Measurements from ENCODE around the gene KCNQ1. TPM values are rescaled to one million over a fixed set of nuclear protein-coding genes. Genes with fewer than 3 reads are reported as not detected.

KCNQ1 gene
- total and polyA plus RNA-seq, 9 of the 15 experiments (the other 6 are each of a cell fraction or from before 2014, with no cell fraction given), result 0.44 TPM; not detected in 8

GRCh38 chr11:2699531-2700414, 255.0 kb downstream of the KCNQ1 start, which contains the start of gene KCNQ1OT1 (continued):
- TF ChIP-seq, protein P1, sequence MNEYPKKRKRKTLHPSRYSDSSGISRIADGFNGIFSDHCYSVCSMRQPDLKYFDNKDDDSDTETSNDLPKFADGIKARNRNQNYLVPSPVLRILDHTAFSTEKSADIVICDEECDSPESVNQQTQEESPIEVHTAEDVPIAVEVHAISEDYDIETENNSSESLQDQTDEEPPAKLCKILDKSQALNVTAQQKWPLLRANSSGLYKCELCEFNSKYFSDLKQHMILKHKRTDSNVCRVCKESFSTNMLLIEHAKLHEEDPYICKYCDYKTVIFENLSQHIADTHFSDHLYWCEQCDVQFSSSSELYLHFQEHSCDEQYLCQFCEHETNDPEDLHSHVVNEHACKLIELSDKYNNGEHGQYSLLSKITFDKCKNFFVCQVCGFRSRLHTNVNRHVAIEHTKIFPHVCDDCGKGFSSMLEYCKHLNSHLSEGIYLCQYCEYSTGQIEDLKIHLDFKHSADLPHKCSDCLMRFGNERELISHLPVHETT (CRISPR knock-in tag; conservative IDR thresholded peaks at IDR 0.05 in 1 of 2, IDR thresholded peaks at IDR 0.05 in 1 of 2), result 0 out of 4 replicates have a peak, but pooled peaks of 1 of the 2 experiments have one; percentile 9
- TF ChIP-seq EWSR1 (IDR thresholded peaks at IDR 0.05; ENCODE audit: borderline replicate concordance, low read depth, partially characterized antibody), result no peak
- no peak for TF ChIP-seq TEAD4 (IDR thresholded peaks at IDR 0.05; ENCODE audit: low read length)
- no peak for TF ChIP-seq TEAD4 (CRISPR knock-in tag; IDR thresholded peaks at IDR 0.05; ENCODE audit: borderline replicate concordance)
- TF ChIP-seq ELF1 (tag; IDR thresholded peaks at IDR 0.05), result no peak
- no peak for TF ChIP-seq MED1 (CRISPR knock-in tag; IDR thresholded peaks at IDR 0.05; ENCODE audit: borderline replicate concordance)
- TF ChIP-seq, protein P2, sequence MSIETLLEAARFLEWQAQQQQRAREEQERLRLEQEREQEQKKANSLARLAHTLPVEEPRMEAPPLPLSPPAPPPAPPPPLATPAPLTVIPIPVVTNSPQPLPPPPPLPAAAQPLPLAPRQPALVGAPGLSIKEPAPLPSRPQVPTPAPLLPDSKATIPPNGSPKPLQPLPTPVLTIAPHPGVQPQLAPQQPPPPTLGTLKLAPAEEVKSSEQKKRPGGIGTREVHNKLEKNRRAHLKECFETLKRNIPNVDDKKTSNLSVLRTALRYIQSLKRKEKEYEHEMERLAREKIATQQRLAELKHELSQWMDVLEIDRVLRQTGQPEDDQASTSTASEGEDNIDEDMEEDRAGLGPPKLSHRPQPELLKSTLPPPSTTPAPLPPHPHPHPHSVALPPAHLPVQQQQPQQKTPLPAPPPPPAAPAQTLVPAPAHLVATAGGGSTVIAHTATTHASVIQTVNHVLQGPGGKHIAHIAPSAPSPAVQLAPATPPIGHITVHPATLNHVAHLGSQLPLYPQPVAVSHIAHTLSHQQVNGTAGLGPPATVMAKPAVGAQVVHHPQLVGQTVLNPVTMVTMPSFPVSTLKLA (conservative IDR thresholded peaks at IDR 0.05), result peak; percentile 63 to 75
- 0 out of 2 replicates have a peak, but pooled peaks have one; percentile 27 for TF ChIP-seq SAFB (IDR thresholded peaks at IDR 0.05; ENCODE audit: borderline replicate concordance, low read depth, low read length)
- TF ChIP-seq, protein P3, sequence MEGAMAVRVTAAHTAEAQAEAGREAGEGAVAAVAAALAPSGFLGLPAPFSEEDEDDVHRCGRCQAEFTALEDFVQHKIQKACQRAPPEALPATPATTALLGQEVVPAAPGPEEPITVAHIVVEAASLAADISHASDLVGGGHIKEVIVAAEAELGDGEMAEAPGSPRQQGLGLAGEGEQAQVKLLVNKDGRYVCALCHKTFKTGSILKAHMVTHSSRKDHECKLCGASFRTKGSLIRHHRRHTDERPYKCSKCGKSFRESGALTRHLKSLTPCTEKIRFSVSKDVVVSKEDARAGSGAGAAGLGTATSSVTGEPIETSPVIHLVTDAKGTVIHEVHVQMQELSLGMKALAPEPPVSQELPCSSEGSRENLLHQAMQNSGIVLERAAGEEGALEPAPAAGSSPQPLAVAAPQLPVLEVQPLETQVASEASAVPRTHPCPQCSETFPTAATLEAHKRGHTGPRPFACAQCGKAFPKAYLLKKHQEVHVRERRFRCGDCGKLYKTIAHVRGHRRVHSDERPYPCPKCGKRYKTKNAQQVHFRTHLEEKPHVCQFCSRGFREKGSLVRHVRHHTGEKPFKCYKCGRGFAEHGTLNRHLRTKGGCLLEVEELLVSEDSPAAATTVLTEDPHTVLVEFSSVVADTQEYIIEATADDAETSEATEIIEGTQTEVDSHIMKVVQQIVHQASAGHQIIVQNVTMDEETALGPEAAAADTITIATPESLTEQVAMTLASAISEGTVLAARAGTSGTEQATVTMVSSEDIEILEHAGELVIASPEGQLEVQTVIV (CRISPR knock-in tag; IDR thresholded peaks at IDR 0.05; ENCODE audit: borderline replicate concordance), result no peak
- no peak for TF ChIP-seq MAFG (tag; conservative IDR thresholded peaks at IDR 0.05)
- TF ChIP-seq, protein P4, sequence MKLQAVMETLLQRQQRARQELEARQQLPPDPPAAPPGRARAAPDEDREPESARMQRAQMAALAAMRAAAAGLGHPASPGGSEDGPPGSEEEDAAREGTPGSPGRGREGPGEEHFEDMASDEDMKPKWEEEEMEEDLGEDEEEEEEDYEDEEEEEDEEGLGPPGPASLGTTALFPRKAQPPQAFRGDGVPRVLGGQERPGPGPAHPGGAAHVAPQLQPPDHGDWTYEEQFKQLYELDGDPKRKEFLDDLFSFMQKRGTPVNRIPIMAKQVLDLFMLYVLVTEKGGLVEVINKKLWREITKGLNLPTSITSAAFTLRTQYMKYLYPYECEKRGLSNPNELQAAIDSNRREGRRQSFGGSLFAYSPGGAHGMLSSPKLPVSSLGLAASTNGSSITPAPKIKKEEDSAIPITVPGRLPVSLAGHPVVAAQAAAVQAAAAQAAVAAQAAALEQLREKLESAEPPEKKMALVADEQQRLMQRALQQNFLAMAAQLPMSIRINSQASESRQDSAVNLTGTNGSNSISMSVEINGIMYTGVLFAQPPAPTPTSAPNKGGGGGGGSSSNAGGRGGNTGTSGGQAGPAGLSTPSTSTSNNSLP (IDR thresholded peaks at IDR 0.05; ENCODE audit: borderline replicate concordance, low read depth, low read length), result no peak
- TF ChIP-seq STAG1 (CRISPR knock-in tag; IDR thresholded peaks at IDR 0.05; ENCODE audit: borderline replicate concordance), result no peak
- TF ChIP-seq PCBP2 (IDR thresholded peaks at IDR 0.05; ENCODE audit: low read depth, low read length, poor library complexity, severe bottlenecking), result no peak
- TF ChIP-seq RBM39 (optimal IDR thresholded peaks at IDR 0.05; ENCODE audit: low read depth, low read length), result no peak
- TF ChIP-seq, protein P5, sequence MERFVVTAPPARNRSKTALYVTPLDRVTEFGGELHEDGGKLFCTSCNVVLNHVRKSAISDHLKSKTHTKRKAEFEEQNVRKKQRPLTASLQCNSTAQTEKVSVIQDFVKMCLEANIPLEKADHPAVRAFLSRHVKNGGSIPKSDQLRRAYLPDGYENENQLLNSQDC (CRISPR knock-in tag; IDR thresholded peaks at IDR 0.05), result no peak; the same call in 1 of the 2 replicates
- TF ChIP-seq ELK3 (CRISPR knock-in tag; IDR thresholded peaks at IDR 0.05), result no peak
- TF ChIP-seq ZNF239 (CRISPR knock-in tag; IDR thresholded peaks at IDR 0.05), result no peak
